GM21390 (cell line): ENCODE results near the gene NTRK2.
"Not testable (repeated sequence)": the region's sequence is repeated elsewhere in the genome, so short reads cannot be mapped to it uniquely, and the experiment has no call there.

ENCODE experiments used
- ATAC-seq: cut with Tn5 transposase; IDR thresholded peaks from one replicate; pipeline ENCODE4 v1.9.1; 2021; ENCODE audit not compliant: unreplicated experiment

NTRK2 gene

DNA sequence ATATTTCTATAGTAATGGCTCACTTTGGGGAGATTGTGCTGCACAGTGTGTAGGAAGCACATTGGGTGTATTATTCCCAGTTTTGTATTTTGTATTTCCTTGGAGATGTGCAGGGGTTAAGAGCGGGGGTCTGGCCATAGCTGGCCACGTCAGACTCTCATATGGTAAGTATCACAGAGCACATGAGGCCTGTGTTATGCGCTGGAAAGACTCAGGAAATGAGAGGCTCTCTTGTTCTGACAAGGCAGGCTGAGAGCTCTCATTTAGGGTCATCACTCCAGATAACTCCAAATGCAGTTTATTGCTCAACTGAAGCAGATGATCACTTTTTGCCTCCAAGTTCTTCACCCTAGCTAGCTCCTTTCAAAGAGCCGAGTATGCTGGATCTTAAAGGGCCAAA lies 205.7 kb downstream of the NTRK2 start:
- ATAC-seq = no peak

GRCh38 chr9:84879631-84880030 lies 210.1 kb downstream of the NTRK2 start:
- no peak for ATAC-seq

GRCh38 chr9:84880835-84881234 lies 211.3 kb downstream of the NTRK2 start:
- no peak for ATAC-seq

GRCh38 chr9:84886866-84887265 lies 217.3 kb downstream of the NTRK2 start:
- ATAC-seq = no peak

DNA sequence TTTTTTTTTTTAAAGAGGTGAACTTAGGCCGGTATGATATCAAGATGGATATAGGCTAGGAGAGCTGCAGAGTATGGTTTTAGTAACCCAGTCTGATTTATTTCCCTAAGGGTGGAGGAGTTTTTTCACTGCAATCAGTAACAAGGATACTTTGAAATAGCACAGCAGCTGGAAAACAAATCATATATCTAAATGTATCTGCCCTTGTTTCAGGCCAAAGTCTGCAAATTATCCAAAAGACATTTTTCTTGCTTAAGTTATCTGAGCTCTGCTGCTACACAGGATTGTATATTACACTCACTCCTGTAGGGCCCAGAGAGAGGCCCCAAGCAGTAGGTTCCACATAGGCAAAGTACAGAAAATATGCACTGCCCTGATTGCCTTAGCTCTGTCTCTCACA lies 222.4 kb downstream of the NTRK2 start:
- no peak for ATAC-seq

- no peak for ATAC-seq
Measured at GRCh38 chr9:84893419-84894128, 224.0 kb downstream of the NTRK2 start.

- ATAC-seq = no peak
Measured at GRCh38 chr9:84894859-84895258, 225.3 kb downstream of the NTRK2 start.

- ATAC-seq = no peak
Measured at GRCh38 chr9:84897362-84898094, 228.0 kb downstream of the NTRK2 start.

DNA sequence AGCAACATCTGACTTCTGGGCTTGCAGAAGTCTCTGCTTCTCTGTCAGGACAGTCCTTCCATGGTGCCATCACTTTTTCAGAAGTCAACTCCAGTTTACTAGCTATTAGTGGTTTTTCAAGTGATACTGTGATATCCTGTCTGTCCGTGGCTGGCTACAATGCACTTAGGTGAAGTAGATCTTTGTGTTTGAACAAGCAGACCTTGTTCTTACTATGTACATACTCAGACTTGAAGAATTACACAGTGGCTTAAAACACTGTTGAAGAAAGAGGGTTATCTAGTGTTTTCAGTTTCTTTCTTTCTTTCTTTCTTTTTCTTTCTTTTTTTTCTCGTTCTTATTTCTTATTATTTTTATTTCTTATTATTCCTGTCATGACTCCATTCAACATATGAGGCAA lies 228.7 kb downstream of the NTRK2 start:
- ATAC-seq = no peak

DNA sequence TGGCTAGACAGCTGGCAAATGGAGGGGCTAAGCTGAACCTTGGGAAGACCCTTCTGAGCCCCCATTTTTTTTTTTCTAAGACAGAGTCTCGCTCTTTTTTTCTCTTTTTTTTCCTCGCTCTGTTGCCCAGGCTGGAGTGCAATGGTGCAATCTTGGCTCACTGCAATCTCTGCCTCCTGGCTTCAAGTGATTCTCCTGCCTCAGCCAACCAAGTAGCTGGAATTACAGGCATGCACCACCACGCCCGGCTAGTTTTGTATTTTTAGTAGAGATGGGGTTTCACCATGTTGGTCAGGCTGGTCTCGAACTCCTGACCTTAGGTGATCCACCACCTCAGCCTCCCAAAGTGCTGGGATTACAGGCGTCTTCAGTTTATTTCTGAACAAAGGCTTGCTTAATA lies 229.1 kb downstream of the NTRK2 start:
- ATAC-seq = not testable (repeated sequence)

DNA sequence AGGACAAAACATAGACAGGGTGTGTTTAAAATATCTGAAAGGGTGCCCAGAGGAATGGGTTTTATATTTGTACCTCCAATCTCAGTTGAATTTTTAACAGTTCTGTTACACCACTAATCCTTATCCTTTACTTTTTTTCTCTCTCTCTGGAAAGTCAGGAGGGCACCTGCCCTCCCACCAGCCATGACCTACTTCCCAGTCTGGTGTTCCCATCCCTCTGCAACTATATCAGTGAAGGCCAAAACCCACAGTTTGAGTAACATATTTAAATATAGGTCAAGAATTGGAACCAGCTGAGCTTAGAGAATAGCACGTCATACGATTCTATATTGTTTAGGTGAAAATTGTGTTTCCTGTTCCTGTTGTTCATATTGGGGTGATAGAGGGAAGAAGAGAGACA lies 229.8 kb downstream of the NTRK2 start:
- no peak for ATAC-seq

GRCh38 chr9:84900421-84900820 lies 230.9 kb downstream of the NTRK2 start:
- ATAC-seq = no peak

DNA sequence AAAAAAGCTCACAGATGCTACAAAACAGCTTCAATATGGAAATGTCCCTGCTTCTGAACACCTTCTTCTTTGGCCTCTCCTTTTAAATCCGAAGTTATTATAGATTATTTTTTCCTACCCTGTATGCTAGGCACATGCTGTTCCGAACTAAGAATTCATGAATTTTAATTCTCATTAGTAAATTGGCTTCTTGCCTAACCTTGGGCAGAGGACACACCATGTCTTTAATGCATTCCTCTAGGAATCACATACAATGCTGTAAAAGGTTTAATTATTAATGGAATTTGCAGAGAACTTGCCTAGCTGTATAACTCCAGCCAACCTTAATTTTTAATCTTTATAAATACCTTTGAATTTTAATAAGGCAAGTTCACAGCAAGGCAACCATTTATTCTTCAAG lies 234.4 kb downstream of the NTRK2 start:
- ATAC-seq = no peak

GRCh38 chr9:84916769-84917168 lies 247.2 kb downstream of the NTRK2 start:
- no peak for ATAC-seq

GRCh38 chr9:84917366-84918070 lies 248.0 kb downstream of the NTRK2 start:
- ATAC-seq = no peak

GRCh38 chr9:84919440-84919839 lies 249.9 kb downstream of the NTRK2 start:
- ATAC-seq = no peak

DNA sequence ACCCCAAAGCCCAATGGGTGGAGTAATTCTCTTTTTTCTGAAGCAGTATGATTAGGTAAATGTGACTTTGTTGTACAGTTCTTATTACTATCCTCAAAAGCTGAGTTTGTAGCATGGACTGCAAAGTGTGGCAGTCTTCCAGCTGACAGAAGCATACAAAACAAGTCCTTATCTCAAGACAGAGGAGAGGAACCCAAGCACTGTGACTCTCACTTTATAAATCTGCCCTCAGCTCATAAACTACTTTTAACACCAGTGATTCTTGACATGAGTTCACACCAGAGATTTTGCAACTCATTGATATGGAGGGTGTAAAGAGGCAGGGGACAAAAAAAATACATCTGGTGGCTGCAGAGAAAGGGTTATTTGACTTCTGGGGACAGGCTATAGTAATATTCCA lies 251.6 kb downstream of the NTRK2 start:
- ATAC-seq = no peak

DNA sequence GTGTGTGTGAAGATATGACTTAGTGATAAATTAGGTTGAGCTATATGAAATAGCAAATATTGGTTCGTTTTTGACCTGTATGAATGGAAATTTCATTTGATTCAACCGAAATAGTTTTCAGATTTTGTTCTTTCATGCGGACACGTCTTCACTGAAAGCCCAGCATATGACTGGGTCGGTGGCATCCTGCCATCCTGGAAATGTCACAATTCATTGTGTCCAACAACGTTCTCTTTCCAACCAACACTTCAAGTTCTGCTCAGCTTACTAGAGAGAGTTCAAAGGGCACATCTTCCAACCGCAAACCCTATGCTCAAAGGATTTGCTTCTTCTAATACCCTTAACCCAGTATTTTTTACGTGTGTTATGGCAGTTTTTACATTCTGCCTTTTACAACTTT lies 252.5 kb downstream of the NTRK2 start:
- ATAC-seq = no peak

GRCh38 chr9:84924266-84924665 lies 254.7 kb downstream of the NTRK2 start:
- ATAC-seq = no peak

GRCh38 chr9:84925225-84925872 lies 255.8 kb downstream of the NTRK2 start:
- ATAC-seq = no peak

- ATAC-seq = no peak
Measured at GRCh38 chr9:84926793-84927192, 257.3 kb downstream of the NTRK2 start.

GRCh38 chr9:84928419-84928818 lies 258.9 kb downstream of the NTRK2 start:
- ATAC-seq = no peak
